Activated CD8-positive, alpha-beta memory T cell treated with anti-CD3 and anti-CD28 coated beads for 4 hours (primary cell): ENCODE results near the gene KBTBD13.

ENCODE experiments used
- DNase-seq, 2 donors: peaks; one replicate each; pipeline ENCODE4 v3.0.0-alpha.2; 2020; ENCODE audit warnings: low read depth in 2 of 2

Gene KBTBD13

DNA sequence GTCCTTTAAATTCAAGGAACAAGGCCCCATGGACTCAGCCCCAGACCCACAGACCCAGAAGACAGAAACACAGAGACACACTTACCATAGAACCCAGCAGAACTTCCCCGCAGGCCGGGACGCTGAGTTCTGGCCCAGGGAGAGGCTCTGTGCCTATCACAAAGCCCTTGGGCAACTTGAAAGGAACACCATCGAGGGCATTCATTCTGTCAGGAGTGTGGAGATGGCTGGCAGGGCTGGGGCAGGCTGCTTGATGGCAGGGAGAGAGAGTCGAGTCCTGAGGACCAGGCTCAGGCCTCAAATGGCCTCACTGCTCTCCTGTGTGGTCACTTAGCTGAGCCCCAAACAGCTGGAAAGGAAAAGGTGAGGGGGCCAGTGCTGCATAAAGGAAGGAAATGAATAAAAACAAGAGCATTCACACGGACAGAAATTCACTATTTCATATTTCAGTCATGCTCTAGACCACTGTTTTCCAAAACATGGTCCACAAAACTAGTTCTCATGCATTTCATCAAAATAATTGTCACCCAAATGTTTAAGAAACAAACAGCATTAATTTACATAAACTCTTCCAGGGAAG, 29.6 kb downstream of the KBTBD13 start:
- no peak for DNase-seq

DNA sequence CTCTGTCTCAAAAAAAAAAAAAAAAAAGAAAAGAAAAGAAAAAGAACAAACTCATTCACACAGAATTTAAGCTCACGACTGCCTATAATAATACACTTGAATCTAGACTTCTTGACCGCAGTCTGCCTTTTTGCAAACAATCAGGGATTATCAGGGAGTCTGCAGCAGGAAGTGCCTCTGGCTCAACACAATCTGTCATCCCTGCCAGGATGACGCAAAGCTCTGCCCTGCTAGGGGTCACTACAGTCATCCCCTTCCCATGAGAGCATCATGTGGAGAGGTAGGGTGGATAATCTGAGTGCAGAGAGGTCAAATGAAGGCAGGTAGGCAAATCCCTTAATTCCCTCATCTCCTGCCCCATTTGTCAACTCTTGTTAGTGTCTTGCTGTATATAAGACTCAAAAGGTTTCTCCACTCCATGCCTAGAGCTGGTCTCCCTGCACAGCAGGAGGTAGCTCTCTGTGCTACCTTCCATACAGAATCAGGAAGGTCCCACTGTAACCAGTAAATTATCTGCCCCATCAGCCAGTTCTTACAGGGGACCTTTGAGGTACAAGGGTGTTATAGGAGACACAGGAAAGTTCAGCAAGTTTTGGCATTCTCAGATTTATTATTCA, 34.2 kb downstream of the KBTBD13 start:
- no peak for DNase-seq

DNA sequence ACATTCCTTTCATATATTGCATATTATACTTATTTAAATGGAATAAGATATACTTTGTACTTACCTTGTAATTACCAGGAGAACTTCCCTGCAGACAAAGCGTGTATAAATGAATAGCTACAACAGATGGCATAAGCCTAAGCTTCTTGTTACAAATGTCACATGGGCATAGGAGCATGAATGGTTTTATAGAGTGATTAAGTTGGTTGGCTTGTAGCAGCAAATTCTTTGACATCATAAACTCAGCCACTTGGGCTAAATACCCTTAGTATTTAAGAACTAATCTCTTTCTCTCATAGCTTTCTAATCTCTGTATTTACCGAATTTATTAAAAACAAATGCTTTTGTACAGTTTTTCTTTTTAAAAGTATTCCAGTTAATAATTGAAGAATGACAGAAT, 38.5 kb downstream of the KBTBD13 start, which contains the start of gene UBAP1L:
Gene UBAP1L, minus strand, starts transcription at position 115 of the 400 bp plus-strand sequence. CDS start 8,985 bp downstream, outside the sequence.
- no peak for DNase-seq

DNA sequence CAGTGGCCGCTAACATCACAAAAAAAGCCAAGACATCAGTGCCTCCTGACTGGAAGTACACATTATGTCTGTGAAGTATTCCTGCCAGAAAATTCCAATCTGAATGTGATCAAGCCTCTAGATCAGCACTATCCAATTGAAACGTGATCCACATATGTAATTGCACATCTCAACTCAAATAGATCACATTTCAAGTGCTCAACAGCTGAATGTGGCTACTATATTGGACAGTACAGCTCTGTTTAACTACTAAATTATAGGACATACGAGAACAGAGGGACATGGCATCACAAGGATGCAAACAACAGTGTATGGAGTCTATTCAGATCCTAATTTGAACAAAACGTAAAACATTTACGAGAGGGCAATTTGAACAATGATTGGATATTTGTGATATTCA, 39.0 kb downstream of the KBTBD13 start:
- DNase-seq, result no peak
